Testis (tissue), 2 donors: ENCODE measurements around the gene TSC22D1.

Experiments
- CTCF ChIP-seq, 3 experiments: fragments of 450-650 bp in 2 of 3; fragments of 200-600 bp in 1 of 3; sonication (generic) in 1 of 3; IDR thresholded peaks; one replicate each; pipeline ENCODE4 v1.5.1; 2016 to 2019; ENCODE audit warnings: antibody characterized with exemption in 3 of 3, mild to moderate bottlenecking in 2 of 3, moderate library complexity in 1 of 3
- POLR2A ChIP-seq: fragments of 450-650 bp; IDR thresholded peaks from one replicate; pipeline ENCODE4 v1.6.1; 2017; ENCODE audit warnings: antibody characterized with exemption, mild to moderate bottlenecking, moderate library complexity

- TF ChIP-seq CTCF (IDR thresholded peaks at IDR 0.05) (no peak), POLR2A (no peak)
Measured at GRCh38 chr13:44565881-44566280, 10.2 kb downstream of the TSC22D1 start.
